CD8-positive, alpha-beta memory T cell (primary cell): Measurements from ENCODE around the gene RALGDS. TPM values are rescaled to one million over a fixed set of nuclear protein-coding genes. Genes with fewer than 3 reads are reported as not detected.

Experiments used
- CTCF ChIA-PET: fragments of 350-600 bp; sonication (Branson Sonifier 250); formaldehyde crosslinking; loops from one replicate; lab custom pipeline; 2021; ENCODE audit warnings: antibody characterized with exemption; lab: Charles Lee
- POLR2A ChIA-PET: fragments of 350-600 bp; sonication (Branson Sonifier 250); formaldehyde crosslinking; loops from one replicate; lab custom pipeline; 2021; ENCODE audit warnings: antibody characterized with exemption; lab: Charles Lee
- DNase-seq, 5 donors: peaks; one replicate each; pipeline versions ENCODE4 v3.0.0 to v3.0.0-alpha.2; 2020 to 2022; ENCODE audit warnings: mixed read lengths in 1 of 5
- H3K27ac ChIP-seq: one replicate; pipeline ENCODE4 v1.7.0; 2013; ENCODE audit warnings: low read depth, mild to moderate bottlenecking, low read length, moderate library complexity
- H3K27me3 ChIP-seq: 2 replicates; pipeline ENCODE4 v1.7.0; 2013; ENCODE audit warnings: low read length, mild to moderate bottlenecking; ENCODE audit not compliant: insufficient read depth, poor library complexity, severe bottlenecking
- H3K36me3 ChIP-seq: 2 replicates; pipeline ENCODE4 v1.7.0; 2013; ENCODE audit warnings: mild to moderate bottlenecking, low read length, moderate library complexity; ENCODE audit not compliant: insufficient read depth
- H3K4me1 ChIP-seq: 2 replicates; pipeline ENCODE4 v1.7.0; 2013; ENCODE audit warnings: mild to moderate bottlenecking, low read length, moderate library complexity; ENCODE audit not compliant: insufficient read depth
- H3K4me3 ChIP-seq: 2 replicates; pipeline ENCODE4 v1.7.0; 2013; ENCODE audit warnings: mild to moderate bottlenecking, low read length
- H3K9me3 ChIP-seq: 2 replicates; pipeline ENCODE4 v1.7.0; 2013; ENCODE audit warnings: mild to moderate bottlenecking, low read length
- H3K27ac Mint-ChIP-seq, 8 donors: one replicate each; pipeline ENCODE4 v1.8.0; 2020 to 2021; ENCODE audit warnings: mixed read lengths in 8 of 8, mild to moderate bottlenecking in 6 of 8, inconsistent platforms in 3 of 8, moderate library complexity in 3 of 8
- H3K27me3 Mint-ChIP-seq, 2 donors: one replicate each; pipeline ENCODE4 v1.8.0; 2020 to 2021; ENCODE audit warnings: mixed read lengths in 2 of 2, mild to moderate bottlenecking in 1 of 2, moderate library complexity in 1 of 2
- H3K36me3 Mint-ChIP-seq, 3 donors: one replicate each; pipeline ENCODE4 v1.8.0; 2020 to 2021; ENCODE audit warnings: mixed read lengths in 3 of 3, inconsistent platforms in 1 of 3, mild to moderate bottlenecking in 1 of 3
- H3K4me1 Mint-ChIP-seq, 3 donors: one replicate each; pipeline ENCODE4 v1.8.0; 2020 to 2021; ENCODE audit warnings: mixed read lengths in 3 of 3, inconsistent platforms in 1 of 3, mild to moderate bottlenecking in 1 of 3
- H3K4me3 Mint-ChIP-seq, 7 donors: one replicate each; pipeline ENCODE4 v1.8.0; 2020 to 2021; ENCODE audit warnings: mixed read lengths in 7 of 7, mild to moderate bottlenecking in 6 of 7, moderate library complexity in 4 of 7, inconsistent platforms in 2 of 7
- H3K9me3 Mint-ChIP-seq, 5 donors: one replicate each; pipeline ENCODE4 v1.8.0; 2020 to 2022; ENCODE audit warnings: mixed read lengths in 5 of 5, mild to moderate bottlenecking in 3 of 5, moderate library complexity in 2 of 5, inconsistent platforms in 1 of 5
- polyA plus RNA-seq: library from polyadenylated mRNA; unstranded; fragments of 300-500 nt; fragmentation: Illumina TruSeq; gene quantifications from one replicate; pipeline ENCODE4 v1.2.3, GENCODE V29; 2021
- total RNA-seq, 2 experiments: library from RNA; stranded (reverse); gene quantifications; one replicate each; pipeline ENCODE4 v1.2.3, GENCODE V29; 2021

RALGDS gene
- total and polyA plus RNA-seq, 3 experiments from 2014 or later = 59.1 to 78.0 (median 67.8) TPM

- DNase-seq = no peak
- Histone ChIP-seq H3K27ac (no peak overlapping the region), H3K27me3 (no peaks in the 10 kb centered on the region), H3K36me3 (no peaks in the 10 kb centered on the region), H3K9me3 (no peaks in the 10 kb centered on the region), H3K4me3 (no peak overlapping the region), H3K4me1 (peaks cover 72% of the 10 kb centered on the region)
- Mint-ChIP-seq H3K9me3 (no peaks in the 10 kb centered on the region), H3K4me3 (no peak overlapping the region), H3K27ac (peak overlapping the region; percentile 57 to 99 (median 84)), H3K27me3 (peaks cover 0 to 2% of the 10 kb centered on the region in 2 donors), H3K36me3 (peaks cover 0 to 8% (median 0%) of the 10 kb centered on the region in 3 donors), H3K4me1 (peaks cover 49 to 80% (median 56%) of the 10 kb centered on the region in 3 donors)
- ChIA-PET CTCF (no interaction called here), POLR2A (no interaction called here)
Measured at GRCh38 chr9:133139246-133140173, 18.5 kb upstream of the RALGDS start.

GRCh38 chr9:133137451-133138231 lies 16.6 kb upstream of the RALGDS start:
- H3K27me3 ChIP-seq = no peaks in the 10 kb centered on the region
- no peak for DNase-seq
- no peaks in the 10 kb centered on the region for H3K36me3 ChIP-seq
- H3K27ac ChIP-seq = peak overlapping the region; percentile 65
- Mint-ChIP-seq H3K36me3 (peaks cover 0 to 9% (median 0%) of the 10 kb centered on the region in 3 donors), H3K4me3 (no peak overlapping the region), H3K9me3 (no peaks in the 10 kb centered on the region), H3K4me1 (peaks cover 54 to 82% (median 57%) of the 10 kb centered on the region in 3 donors), H3K27me3 (peaks cover 0 to 2% of the 10 kb centered on the region in 2 donors), H3K27ac (peak overlapping the region; percentile 71 to 100 (median 86))
- H3K4me3 ChIP-seq = no peak overlapping the region
- CTCF ChIA-PET = interaction anchor here (1.0 to 1.5 kb wide), 3 partner anchors 10 to 116 kb away, joined by 3 to 7 read pairs (median 5); no protein-coding TSS in a partner anchor
- no peaks in the 10 kb centered on the region for H3K9me3 ChIP-seq
- POLR2A ChIA-PET = interaction anchor here (1.1 kb wide), 1 partner anchor 23 kb away, joined by 3 read pairs; no protein-coding TSS in a partner anchor
- peaks cover 77% of the 10 kb centered on the region for H3K4me1 ChIP-seq

- peaks cover 0 to 2% of the 10 kb centered on the region in 2 donors for H3K27me3 Mint-ChIP-seq
- H3K36me3 Mint-ChIP-seq = peaks cover 0 to 18% (median 7%) of the 10 kb centered on the region in 3 donors
- Histone ChIP-seq H3K27ac (peak overlapping the region; percentile 100), H3K36me3 (no peaks in the 10 kb centered on the region), H3K27me3 (no peaks in the 10 kb centered on the region), H3K4me1 (peaks cover 75% of the 10 kb centered on the region), H3K4me3 (peak overlapping the region; percentile 22), H3K9me3 (no peaks in the 10 kb centered on the region)
- DNase-seq = peak in 4 of 5 donors; percentile 39 to 86 (median 56)
- peak overlapping the region; percentile 59 to 96 (median 84) for H3K4me3 Mint-ChIP-seq
- H3K9me3 Mint-ChIP-seq = no peaks in the 10 kb centered on the region
- peaks cover 58 to 83% (median 60%) of the 10 kb centered on the region in 3 donors for H3K4me1 Mint-ChIP-seq
- POLR2A ChIA-PET = interaction anchor here (2.5 to 4.5 kb wide), 2 partner anchors 8 to 9 kb away, joined by 11 to 67 read pairs; no protein-coding TSS in a partner anchor
- H3K27ac Mint-ChIP-seq = peak overlapping the region; percentile 100
- CTCF ChIA-PET = interaction anchor here (1.4 to 11.8 kb wide), 3 partner anchors 8 to 14 kb away, joined by 4 to 220 read pairs (median 5); no protein-coding TSS in a partner anchor
Measured at GRCh38 chr9:133135146-133135745, 14.2 kb upstream of the RALGDS start.

GRCh38 chr9:133134388-133135145 lies 13.5 kb upstream of the RALGDS start:
- H3K27ac Mint-ChIP-seq = peak overlapping the region; percentile 100
- CTCF ChIA-PET = interaction anchor here (1.0 to 11.8 kb wide), 10 partner anchors 9 to 32 kb away, joined by 3 to 220 read pairs (median 6); no protein-coding TSS in a partner anchor

GRCh38 chr9:133133681-133134387 lies 12.8 kb upstream of the RALGDS start:
- H3K4me3 ChIP-seq = peak overlapping the region; percentile 35

More at GRCh38 chr9:133134388-133135145, 13.5 kb upstream of the RALGDS start:
- peaks cover 0 to 18% (median 7%) of the 10 kb centered on the region in 3 donors for H3K36me3 Mint-ChIP-seq
- H3K9me3 ChIP-seq = no peaks in the 10 kb centered on the region
- H3K9me3 Mint-ChIP-seq = no peaks in the 10 kb centered on the region
- peak overlapping the region; percentile 22 for H3K4me3 ChIP-seq
- DNase-seq = no peak
- peaks cover 60 to 81% (median 63%) of the 10 kb centered on the region in 3 donors for H3K4me1 Mint-ChIP-seq
- peaks cover 0 to 2% of the 10 kb centered on the region in 2 donors for H3K27me3 Mint-ChIP-seq
- H3K27me3 ChIP-seq = no peaks in the 10 kb centered on the region
- H3K36me3 ChIP-seq = no peaks in the 10 kb centered on the region
- peak overlapping the region; percentile 76 to 96 (median 84) for H3K4me3 Mint-ChIP-seq
- peaks cover 80% of the 10 kb centered on the region for H3K4me1 ChIP-seq
- POLR2A ChIA-PET = interaction anchor here (1.0 to 4.5 kb wide), 7 partner anchors 8 to 104 kb away, joined by 3 to 67 read pairs (median 8); partner anchors contain the start of genes GTF3C5 and RALGDS
- H3K27ac ChIP-seq = peak overlapping the region; percentile 100

GRCh38 chr9:133132174-133132573 lies 11.1 kb upstream of the RALGDS start:
- POLR2A ChIA-PET = interaction anchor here (1.8 to 4.5 kb wide), 2 partner anchors 11 to 15 kb away, joined by 7 to 67 read pairs; no protein-coding TSS in a partner anchor
- CTCF ChIA-PET = interaction anchor here (0.6 to 11.8 kb wide), 8 partner anchors 11 to 1572 kb away, joined by 3 to 220 read pairs (median 7); no protein-coding TSS in a partner anchor
- H3K27me3 ChIP-seq = no peaks in the 10 kb centered on the region
- H3K9me3 ChIP-seq = no peaks in the 10 kb centered on the region
- Mint-ChIP-seq H3K36me3 (peaks cover 0 to 30% (median 7%) of the 10 kb centered on the region in 3 donors), H3K4me3 (peak overlapping the region; percentile 49 to 96 (median 92)), H3K9me3 (no peaks in the 10 kb centered on the region), H3K4me1 (peaks cover 73 to 87% (median 79%) of the 10 kb centered on the region in 3 donors), H3K27me3 (peaks cover 0 to 2% of the 10 kb centered on the region in 2 donors), H3K27ac (peak overlapping the region; percentile 100)
- peak overlapping the region; percentile 100 for H3K27ac ChIP-seq
- H3K4me3 ChIP-seq = peak overlapping the region; percentile 5
- H3K4me1 ChIP-seq = peaks cover 92% of the 10 kb centered on the region
- no peaks in the 10 kb centered on the region for H3K36me3 ChIP-seq
- no peak for DNase-seq

More at GRCh38 chr9:133133681-133134387, 12.8 kb upstream of the RALGDS start:
- H3K4me1 Mint-ChIP-seq = peaks cover 62 to 83% (median 66%) of the 10 kb centered on the region in 3 donors
- peaks cover 88% of the 10 kb centered on the region for H3K4me1 ChIP-seq
- H3K27ac ChIP-seq = peak overlapping the region; percentile 100
- H3K9me3 ChIP-seq = no peaks in the 10 kb centered on the region
- no peaks in the 10 kb centered on the region for H3K27me3 ChIP-seq
- H3K36me3 Mint-ChIP-seq = peaks cover 0 to 21% (median 7%) of the 10 kb centered on the region in 3 donors
- no peaks in the 10 kb centered on the region for H3K9me3 Mint-ChIP-seq
- peak; percentile 85 to 97 (median 88) for DNase-seq
- ChIA-PET CTCF (interaction anchor here (1.0 to 11.8 kb wide), 9 partner anchors 10 to 32 kb away, joined by 3 to 220 read pairs (median 8); no protein-coding TSS in a partner anchor), POLR2A (interaction anchor here (0.5 to 4.5 kb wide), 9 partner anchors 10 to 240 kb away, joined by 3 to 67 read pairs (median 7); partner anchors contain the start of genes GTF3C5 and RALGDS)
- H3K36me3 ChIP-seq = no peaks in the 10 kb centered on the region
- peaks cover 0 to 2% of the 10 kb centered on the region in 2 donors for H3K27me3 Mint-ChIP-seq
- peak overlapping the region; percentile 76 to 96 (median 84) for H3K4me3 Mint-ChIP-seq
- H3K27ac Mint-ChIP-seq = peak overlapping the region; percentile 100
